H9 (cell line): ENCODE data around the gene LRRC23. TPM values are rescaled to one million over a fixed set of nuclear protein-coding genes. Genes with fewer than 3 reads are reported as not detected.

Source experiments
- DNase-seq: peaks from one replicate; pipeline ENCODE4 v3.0.0-alpha.2; 2017
- H2AFZ ChIP-seq: one replicate; pipeline ENCODE4 v1.6.1; 2013; ENCODE audit warnings: mild to moderate bottlenecking, low read length, control low read depth, moderate library complexity
- H2AK5ac ChIP-seq: 2 replicates; pipeline ENCODE4 v1.6.1; 2013; ENCODE audit warnings: low read length, control low read depth, mixed read lengths; ENCODE audit not compliant: insufficient read length
- H2BK120ac ChIP-seq: one replicate; pipeline ENCODE4 v1.6.1; 2013; ENCODE audit warnings: low read depth, mild to moderate bottlenecking, low read length, control low read depth, inconsistent platforms; ENCODE audit not compliant: poor library complexity, severe bottlenecking
- H2BK12ac ChIP-seq: 2 replicates; pipeline ENCODE4 v1.6.1; 2013; ENCODE audit warnings: low read length, control low read depth, mixed read lengths, low read depth; ENCODE audit not compliant: insufficient read length
- H2BK15ac ChIP-seq: 2 replicates; pipeline ENCODE4 v1.6.1; 2013; ENCODE audit warnings: low read depth, low read length, control low read depth
- H2BK20ac ChIP-seq: one replicate; pipeline ENCODE4 v1.6.1; 2013; ENCODE audit warnings: low read depth, mild to moderate bottlenecking, low read length, control low read depth, inconsistent platforms; ENCODE audit not compliant: poor library complexity, severe bottlenecking
- H2BK5ac ChIP-seq: 2 replicates; pipeline ENCODE4 v1.6.1; 2013; ENCODE audit warnings: low read length, control low read depth, mixed read lengths; ENCODE audit not compliant: insufficient read length
- H3K14ac ChIP-seq: 2 replicates; pipeline ENCODE4 v1.6.1; 2013; ENCODE audit warnings: low read length, control low read depth; ENCODE audit not compliant: insufficient read depth
- H3K18ac ChIP-seq: 2 replicates; pipeline ENCODE4 v1.6.1; 2013; ENCODE audit warnings: low read depth, mild to moderate bottlenecking, mixed read lengths, low read length, control low read depth; ENCODE audit not compliant: insufficient read length
- H3K23ac ChIP-seq: 2 replicates; pipeline ENCODE4 v1.6.1; 2013; ENCODE audit warnings: low read length, control low read depth, mixed read lengths, low read depth; ENCODE audit not compliant: insufficient read length
- H3K23me2 ChIP-seq: 2 replicates; pipeline ENCODE4 v1.6.1; 2013; ENCODE audit warnings: low read depth, mild to moderate bottlenecking, mixed read lengths, low read length, control low read depth; ENCODE audit not compliant: insufficient read length, poor library complexity, severe bottlenecking
- H3K27ac ChIP-seq: 2 replicates; pipeline ENCODE4 v1.5.1; 2013; ENCODE audit warnings: low read length, control low read depth, mixed read lengths, low read depth; ENCODE audit not compliant: insufficient read length
- H3K27me3 ChIP-seq: 2 replicates; pipeline ENCODE4 v1.6.1; 2013; ENCODE audit warnings: low read length, control low read depth, inconsistent platforms; ENCODE audit not compliant: insufficient read depth
- H3K4ac ChIP-seq: 2 replicates; pipeline ENCODE4 v1.6.1; 2013; ENCODE audit warnings: low read depth, mild to moderate bottlenecking, control low read depth, inconsistent platforms, low read length, moderate library complexity
- H3K4me1 ChIP-seq: 2 replicates; pipeline ENCODE4 v1.6.1; 2013; ENCODE audit warnings: low read length, control low read depth, inconsistent platforms; ENCODE audit not compliant: insufficient read depth
- H3K4me2 ChIP-seq: 2 replicates; pipeline ENCODE4 v1.6.1; 2013; ENCODE audit warnings: low read length, control low read depth, mixed read lengths; ENCODE audit not compliant: insufficient read length, insufficient read depth
- H3K56ac ChIP-seq: 2 replicates; pipeline ENCODE4 v1.6.1; 2013; ENCODE audit warnings: low read depth, mild to moderate bottlenecking, mixed read lengths, low read length, control low read depth; ENCODE audit not compliant: insufficient read length
- H3K79me1 ChIP-seq: 2 replicates; pipeline ENCODE4 v1.6.1; 2013; ENCODE audit warnings: low read depth, mild to moderate bottlenecking, moderate library complexity, low read length, control low read depth, inconsistent platforms; ENCODE audit not compliant: insufficient read depth, poor library complexity, severe bottlenecking
- H3K79me2 ChIP-seq: 2 replicates; pipeline ENCODE4 v1.6.1; 2013; ENCODE audit warnings: low read length, control low read depth, inconsistent platforms; ENCODE audit not compliant: insufficient read depth
- H3K9ac ChIP-seq: 2 replicates; pipeline ENCODE4 v1.6.1; 2013; ENCODE audit warnings: low read length, control low read depth, mixed read lengths; ENCODE audit not compliant: insufficient read length; ENCODE audit errors: extremely low read depth
- H3K9me3 ChIP-seq: one replicate; pipeline ENCODE4 v1.6.1; 2013; ENCODE audit warnings: low read depth, low read length, inconsistent platforms; ENCODE audit not compliant: control insufficient read depth
- H3T11ph ChIP-seq: one replicate; pipeline ENCODE4 v1.6.1; 2013; ENCODE audit warnings: mild to moderate bottlenecking, low read length, control low read depth, inconsistent platforms
- H4K20me1 ChIP-seq: one replicate; pipeline ENCODE4 v1.6.1; 2013; ENCODE audit not compliant: control insufficient read depth, insufficient read length, insufficient read depth
- H4K5ac ChIP-seq: 2 replicates; pipeline ENCODE4 v1.6.1; 2013; ENCODE audit warnings: low read depth, mild to moderate bottlenecking, mixed read lengths, low read length, control low read depth; ENCODE audit not compliant: insufficient read length
- H4K8ac ChIP-seq: replicated peaks from 2 replicates; pipeline ENCODE4 v1.6.1; 2013; ENCODE audit warnings: low read length, control low read depth, mixed read lengths, low read depth; ENCODE audit not compliant: insufficient read length
- H4K91ac ChIP-seq: 2 replicates; pipeline ENCODE4 v1.6.1; 2013; ENCODE audit warnings: low read depth, mild to moderate bottlenecking, moderate library complexity, mixed read lengths, low read length, control low read depth; ENCODE audit not compliant: insufficient read length
- H3K27ac Mint-ChIP-seq, 3 experiments: 2 replicates in 2 of 3; 3 replicates in 1 of 3; pipeline ENCODE4 v1.8.0; 2020 to 2021; ENCODE audit warnings: mixed read lengths in 3 of 3, mild to moderate bottlenecking in 1 of 3, moderate library complexity in 1 of 3
- H3K27me3 Mint-ChIP-seq: 2 replicates; pipeline ENCODE4 v1.8.0; 2021; ENCODE audit warnings: low read depth, mild to moderate bottlenecking, moderate library complexity, mixed read lengths
- H3K36me3 Mint-ChIP-seq, 3 experiments: 2 replicates in 2 of 3; 3 replicates in 1 of 3; pipeline ENCODE4 v1.8.0; 2020 to 2021; ENCODE audit warnings: low read depth in 3 of 3, mixed read lengths in 3 of 3; ENCODE audit not compliant: insufficient read depth in 1 of 3
- H3K4me1 Mint-ChIP-seq, 2 experiments: 2 replicates each; pipeline ENCODE4 v1.8.0; 2020; ENCODE audit warnings: mixed read lengths in 2 of 2
- H3K4me3 Mint-ChIP-seq, 2 experiments: 2 replicates in 1 of 2; 3 replicates in 1 of 2; pipeline ENCODE4 v1.8.0; 2020 to 2021; ENCODE audit warnings: mild to moderate bottlenecking in 2 of 2, mixed read lengths in 2 of 2, moderate library complexity in 1 of 2
- H3K9me3 Mint-ChIP-seq, 2 experiments: 2 replicates in 1 of 2; 3 replicates in 1 of 2; pipeline ENCODE4 v1.8.0; 2020; ENCODE audit warnings: mild to moderate bottlenecking in 2 of 2, mixed read lengths in 2 of 2, moderate library complexity in 1 of 2
- WGBS: extraction: QIAGEN DNeasy Blood & Tissue Kit; methylation state at CpG from one replicate; pipeline ENCODE4 v1.1.7; 2013; ENCODE audit warnings: missing lambda C conversion rate, low lambda C conversion rate, mixed read lengths; ENCODE audit not compliant: insufficient read length; ENCODE audit errors: extremely low coverage; 5-methylcytosine and 5-hydroxymethylcytosine counted together
- total RNA-seq: library from RNA; stranded (reverse); gene quantifications from 2 replicates; pipeline ENCODE4 v1.2.1, GENCODE V29; 2021
- TF ChIP-seq, protein P1 (sequence below): fragments of 200-600 bp; sonication (generic); conservative IDR thresholded peaks from 3 replicates; pipeline ENCODE4 v1.8.0; 2021; ENCODE audit warnings: antibody characterized with exemption, mild to moderate bottlenecking

Gene LRRC23
- total RNA-seq, 1 experiment from 2014 or later, result 2.1 TPM

DNA sequence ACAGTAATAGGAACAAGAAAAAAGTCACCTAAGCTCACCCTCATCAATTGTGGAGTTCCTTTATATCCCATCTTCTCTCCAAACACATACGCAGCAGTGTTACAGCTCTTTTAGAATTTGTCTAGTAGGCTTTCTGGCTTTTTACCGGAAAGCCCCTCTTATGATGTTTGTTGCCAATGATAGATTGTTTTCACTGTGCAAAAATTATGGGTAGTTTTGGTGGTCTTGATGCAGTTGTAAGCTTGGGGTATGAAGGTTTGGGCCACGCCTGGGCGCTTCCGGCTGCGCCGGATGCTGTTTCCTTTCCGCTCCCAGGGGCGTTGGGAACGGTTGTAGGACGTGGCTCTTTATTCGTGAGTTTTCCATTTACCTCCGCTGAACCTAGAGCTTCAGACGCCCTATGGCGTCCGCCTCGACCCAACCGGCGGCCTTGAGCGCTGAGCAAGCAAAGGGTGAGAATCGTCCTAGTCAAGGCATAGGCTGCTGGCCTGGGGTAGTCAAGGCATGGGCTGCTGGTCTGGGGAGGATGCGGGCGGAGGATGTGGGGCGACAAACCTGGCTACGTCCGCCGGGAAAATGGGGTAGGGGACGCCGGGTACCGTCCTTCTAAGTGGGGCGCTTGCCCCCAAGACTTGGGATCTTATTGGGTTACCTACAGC is 39.2 kb downstream of the LRRC23 start, which contains the start of the genes C12orf57 and RNU7-1:
Gene C12orf57 (plus strand): TSS at position 301 of the 659 bp plus-strand sequence. CDS start 100 bp downstream, at position 401.
Gene RNU7-1 (plus strand): TSS at position 95 of the 659 bp plus-strand sequence.
- no peak within 1 kb of the TSS for H2BK12ac ChIP-seq
- peak within 1 kb of the TSS; percentile 93 to 94 for H3K4me3 Mint-ChIP-seq
- TF ChIP-seq, protein P1, sequence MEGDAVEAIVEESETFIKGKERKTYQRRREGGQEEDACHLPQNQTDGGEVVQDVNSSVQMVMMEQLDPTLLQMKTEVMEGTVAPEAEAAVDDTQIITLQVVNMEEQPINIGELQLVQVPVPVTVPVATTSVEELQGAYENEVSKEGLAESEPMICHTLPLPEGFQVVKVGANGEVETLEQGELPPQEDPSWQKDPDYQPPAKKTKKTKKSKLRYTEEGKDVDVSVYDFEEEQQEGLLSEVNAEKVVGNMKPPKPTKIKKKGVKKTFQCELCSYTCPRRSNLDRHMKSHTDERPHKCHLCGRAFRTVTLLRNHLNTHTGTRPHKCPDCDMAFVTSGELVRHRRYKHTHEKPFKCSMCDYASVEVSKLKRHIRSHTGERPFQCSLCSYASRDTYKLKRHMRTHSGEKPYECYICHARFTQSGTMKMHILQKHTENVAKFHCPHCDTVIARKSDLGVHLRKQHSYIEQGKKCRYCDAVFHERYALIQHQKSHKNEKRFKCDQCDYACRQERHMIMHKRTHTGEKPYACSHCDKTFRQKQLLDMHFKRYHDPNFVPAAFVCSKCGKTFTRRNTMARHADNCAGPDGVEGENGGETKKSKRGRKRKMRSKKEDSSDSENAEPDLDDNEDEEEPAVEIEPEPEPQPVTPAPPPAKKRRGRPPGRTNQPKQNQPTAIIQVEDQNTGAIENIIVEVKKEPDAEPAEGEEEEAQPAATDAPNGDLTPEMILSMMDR, result no peak
- H3K4me1 Mint-ChIP-seq, result peaks cover 37 to 43% of the 10 kb centered on the region in 2 experiments
- no peak within 1 kb of the TSS for H4K91ac ChIP-seq
- H3K9me3 ChIP-seq, result no peaks in the 10 kb centered on the region
- peak within 1 kb of the TSS; percentile 18; the same call in 1 of the 2 replicates for H3K4ac ChIP-seq
- no peaks in the 10 kb centered on the region; a peak in 2 of 5 replicates for H3K9me3 Mint-ChIP-seq
- H4K20me1 ChIP-seq, result no peaks in the 10 kb centered on the region
- H3K14ac ChIP-seq, result peak within 1 kb of the TSS; percentile 99
- peak within 1 kb of the TSS; percentile 96 for H3K27ac ChIP-seq
- H3K36me3 Mint-ChIP-seq, result peaks cover 17 to 41% (median 29%) of the 10 kb centered on the region in 3 experiments
- H3K27me3 Mint-ChIP-seq, result peaks cover 2% of the 10 kb centered on the region; the same call in 1 of the 2 replicates
- H2BK5ac ChIP-seq, result peak within 1 kb of the TSS; percentile 96
- no peaks in the 10 kb centered on the region for H3K27me3 ChIP-seq
- peak within 1 kb of the TSS; percentile 23 for H4K8ac ChIP-seq
- H3K23ac ChIP-seq, result no peak within 1 kb of the TSS
- no peak within 1 kb of the TSS for H2BK15ac ChIP-seq
- H3K23me2 ChIP-seq, result peaks cover 16% of the 10 kb centered on the region
- peak; percentile 97 for DNase-seq
- H3K4me2 ChIP-seq, result peak within 1 kb of the TSS; percentile 96
- no peaks in the 10 kb centered on the region for H3K79me2 ChIP-seq
- no peak within 1 kb of the TSS for H2AK5ac ChIP-seq
- peak within 1 kb of the TSS; percentile 63 for H3K56ac ChIP-seq
- no peak within 1 kb of the TSS for H2AFZ ChIP-seq
- peak within 1 kb of the TSS; percentile 98 for H3K9ac ChIP-seq
- H3K4me1 ChIP-seq, result 0 out of 2 replicates have a peak, but pooled peaks cover 4% of the 10 kb centered on the region
- peak within 1 kb of the TSS; percentile 98 to 100 (median 100) for H3K27ac Mint-ChIP-seq
- H3K18ac ChIP-seq, result peak within 1 kb of the TSS; percentile 98
- peak within 1 kb of the TSS; percentile 79 for H4K5ac ChIP-seq
- H2BK120ac ChIP-seq, result peak within 1 kb of the TSS; percentile 44
- H2BK20ac ChIP-seq, result no peak within 1 kb of the TSS
- peak within 1 kb of the TSS; percentile 60 for H3T11ph ChIP-seq
- WGBS, result no CpG with 5 or more reads among the region's 31 CpGs
- H3K79me1 ChIP-seq, result no peaks in the 10 kb centered on the region
